ENCODE results near the gene CHRDL2. TPM values are rescaled to one million over a fixed set of nuclear protein-coding genes. Genes with fewer than 3 reads are reported as not detected.
"Not testable (repeated sequence)": the region's sequence is repeated elsewhere in the genome, so short reads cannot be mapped to it uniquely, and the experiment has no call there.

The CHRDL2 gene
- total RNA-seq, 1 experiment from 2014 or later = not detected

DNA sequence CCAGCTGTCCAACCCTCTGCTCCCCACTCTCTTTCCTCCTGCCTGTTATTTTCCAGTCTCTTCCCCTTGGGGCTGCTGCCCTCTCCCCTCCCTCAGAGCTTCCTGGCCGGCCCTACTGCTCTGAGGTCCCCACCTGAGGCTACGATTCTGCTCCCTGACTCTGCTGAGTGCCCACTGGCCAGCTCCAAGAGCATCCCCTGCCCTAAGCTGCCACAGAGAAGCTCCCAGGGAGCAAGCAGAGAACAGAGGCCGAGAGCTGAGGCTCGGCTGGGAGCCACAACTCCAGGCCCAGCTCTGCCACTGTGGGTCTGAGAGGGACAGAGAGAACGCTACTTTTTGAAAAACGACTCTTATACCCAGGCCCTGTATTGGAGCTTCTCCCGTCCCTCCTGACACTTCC, 61.1 kb downstream of the CHRDL2 start:
- no peak for DNase-seq (ENCODE audit: low read depth)

DNA sequence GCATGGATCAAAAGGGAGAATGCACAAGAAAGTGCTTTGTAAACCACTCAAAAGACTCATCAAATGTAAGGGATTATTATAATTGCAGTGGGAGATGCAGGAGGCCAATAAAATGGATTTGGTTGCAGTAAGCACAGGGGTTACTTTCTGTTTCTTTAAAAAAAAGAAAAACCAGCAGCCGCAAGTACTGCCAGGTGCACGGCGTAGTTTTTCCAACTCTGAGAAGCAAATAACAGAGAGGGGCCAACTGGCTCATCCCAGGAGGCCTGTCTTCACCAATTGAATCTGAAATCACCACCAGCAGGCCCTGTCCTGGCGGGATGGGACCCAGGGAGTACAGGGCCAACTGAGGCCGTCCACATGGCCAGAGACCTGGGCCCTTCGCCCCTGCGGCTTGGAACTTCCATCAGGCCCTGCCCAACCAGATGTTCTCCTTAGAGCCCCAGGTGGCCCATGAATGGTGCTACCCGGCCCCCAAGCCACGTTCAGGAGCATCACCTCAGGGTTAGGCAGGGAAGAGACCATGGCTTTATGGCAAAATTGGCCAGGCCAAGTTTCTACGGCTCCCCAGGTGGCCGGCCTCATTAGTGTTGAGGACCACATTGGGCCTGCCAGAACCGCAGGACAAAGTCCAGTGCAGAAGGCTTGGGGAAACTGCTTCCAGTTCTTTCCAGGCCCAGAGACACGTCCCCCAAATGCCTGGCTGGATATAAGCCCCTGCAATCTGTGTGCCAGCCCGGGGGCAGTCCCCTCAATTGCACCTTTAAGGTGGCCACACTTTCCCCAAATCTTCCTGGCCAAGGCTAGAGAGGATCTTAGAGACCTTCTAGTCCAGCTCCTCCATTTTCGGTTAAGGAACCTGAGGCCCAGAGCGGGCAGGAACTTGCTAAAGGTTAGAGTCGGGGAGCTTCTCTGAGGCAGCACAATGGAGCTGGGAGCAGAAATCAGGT, 61.7 kb downstream of the CHRDL2 start:
- no peak for DNase-seq (ENCODE audit: low read depth)

DNA sequence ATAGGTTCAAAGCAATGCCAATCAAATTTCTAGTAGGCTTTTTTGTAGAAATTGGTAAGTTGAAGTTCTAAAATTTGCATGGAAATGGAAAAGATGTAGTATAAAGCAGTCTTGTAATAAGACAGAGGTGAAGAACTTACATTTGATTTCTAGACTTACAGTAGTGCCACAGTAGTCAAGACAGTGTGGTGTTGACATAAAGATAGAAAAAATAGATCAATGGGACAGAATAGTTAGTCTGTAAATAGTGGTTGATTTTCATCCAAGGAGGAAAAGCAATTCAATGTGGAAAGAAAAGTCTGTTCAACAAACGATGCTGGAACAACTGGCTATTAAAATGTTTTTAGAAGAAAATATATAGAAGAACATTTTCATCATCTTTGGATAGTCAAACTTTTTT, 67.9 kb downstream of the CHRDL2 start:
- DNase-seq (ENCODE audit: low read depth) = no peak

DNA sequence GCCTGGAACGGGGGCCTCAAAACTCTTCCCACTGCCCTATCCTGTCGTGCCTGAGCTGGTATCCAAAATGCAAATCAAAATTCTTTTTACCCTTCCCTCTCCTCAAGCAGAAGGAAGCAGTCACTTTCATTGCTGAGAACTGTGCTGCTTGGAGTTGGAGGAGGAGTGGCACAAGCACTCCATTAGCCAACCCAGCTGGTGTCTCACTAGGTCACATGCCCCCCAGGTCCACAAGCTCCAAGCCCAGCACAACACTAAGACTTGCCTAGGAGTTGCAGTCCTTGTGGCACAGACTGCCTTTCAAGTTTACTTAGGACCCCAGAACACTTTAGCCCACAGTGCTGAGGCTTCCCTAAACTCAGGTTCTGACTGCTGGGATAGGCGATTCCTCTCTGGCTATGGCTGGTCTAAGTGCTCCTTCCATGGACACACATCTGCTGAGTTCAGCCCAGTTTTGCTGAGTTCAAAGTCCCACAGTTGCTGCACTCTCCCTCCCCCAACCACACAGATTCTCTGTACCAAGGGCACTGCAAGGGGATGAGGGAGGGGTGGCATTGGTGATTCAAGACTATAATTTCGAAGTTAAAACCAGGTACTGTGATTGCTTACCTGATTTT, 68.6 kb downstream of the CHRDL2 start:
- DNase-seq (ENCODE audit: low read depth) = no peak

DNA sequence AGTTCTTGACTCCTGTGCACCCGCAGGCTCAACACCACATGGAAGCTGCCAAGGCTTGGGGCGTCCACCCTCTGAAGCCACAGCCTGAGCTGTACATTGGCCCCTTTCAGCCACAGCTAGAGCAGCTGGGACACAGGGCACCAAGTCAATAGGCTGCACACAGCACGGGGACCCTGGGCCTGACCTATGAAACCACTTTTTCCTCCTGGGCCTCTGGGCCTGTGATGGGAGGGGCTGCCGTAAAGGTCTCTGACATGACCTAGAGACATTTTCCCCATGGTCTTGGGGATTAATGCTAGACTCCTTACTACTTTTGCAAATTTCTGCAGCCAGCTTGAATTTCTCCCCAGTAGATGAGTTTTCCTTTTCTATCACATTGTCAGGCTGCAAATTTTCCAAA, 72.1 kb downstream of the CHRDL2 start:
- DNase-seq (ENCODE audit: low read depth) = not testable (repeated sequence)

DNA sequence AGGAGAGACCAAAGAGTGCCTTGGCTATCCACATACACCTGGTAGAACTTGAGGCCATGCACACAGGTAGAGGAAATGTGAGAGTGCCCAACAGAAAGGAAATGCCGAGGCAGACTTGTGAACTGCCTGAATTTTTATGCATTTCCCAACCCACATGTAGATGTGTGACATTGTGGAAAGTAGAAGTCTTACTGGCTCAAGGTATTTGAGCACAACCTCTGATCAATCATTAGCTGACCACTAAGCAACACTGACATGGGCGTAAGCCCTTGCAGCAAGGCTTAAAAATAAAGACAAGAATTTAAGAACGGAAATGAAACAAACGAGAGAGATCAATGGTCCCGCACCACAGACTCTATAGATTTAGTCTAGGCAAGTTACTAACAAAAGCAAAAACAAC, 76.2 kb downstream of the CHRDL2 start:
- no peak for DNase-seq (ENCODE audit: low read depth)

DNA sequence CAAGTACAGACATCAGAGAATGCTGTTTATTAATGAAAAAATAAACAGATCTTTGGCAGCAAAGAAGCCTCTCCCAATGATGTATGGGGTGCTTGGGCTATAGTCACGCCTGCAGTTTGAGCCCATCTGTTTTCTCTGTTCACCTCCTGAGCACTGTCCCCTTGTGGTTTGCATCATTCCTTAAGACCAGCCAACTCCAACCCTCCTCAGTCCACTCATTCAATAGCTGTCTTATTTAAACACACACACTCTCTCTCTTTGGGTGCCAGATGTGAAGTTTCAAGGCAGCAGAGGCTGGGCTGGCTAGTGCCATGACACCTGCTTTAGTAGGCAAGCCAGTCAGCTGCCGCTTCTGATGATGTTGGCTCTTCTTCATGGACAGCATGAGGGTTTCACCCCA, 80.7 kb downstream of the CHRDL2 start:
- no peak for DNase-seq (ENCODE audit: low read depth)

DNA sequence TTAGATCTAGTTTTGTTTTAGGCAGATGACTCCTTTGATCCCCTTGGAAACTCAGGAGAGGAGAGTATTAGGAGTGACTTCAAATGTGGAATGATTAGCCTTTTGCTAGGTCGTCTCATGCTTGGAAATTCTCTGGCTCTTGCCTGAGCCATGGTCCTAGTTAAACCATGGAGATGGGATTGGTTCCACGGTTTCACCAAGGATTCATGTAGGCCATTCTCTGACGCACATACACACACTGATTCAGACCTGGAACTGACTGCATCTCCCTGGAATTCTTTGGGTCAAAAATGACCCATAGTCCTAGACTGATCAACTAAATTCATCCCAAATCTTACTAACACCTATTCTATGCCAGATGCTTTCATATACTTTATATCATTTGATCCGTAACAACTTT, 82.3 kb downstream of the CHRDL2 start:
- no peak for DNase-seq (ENCODE audit: low read depth)

DNA sequence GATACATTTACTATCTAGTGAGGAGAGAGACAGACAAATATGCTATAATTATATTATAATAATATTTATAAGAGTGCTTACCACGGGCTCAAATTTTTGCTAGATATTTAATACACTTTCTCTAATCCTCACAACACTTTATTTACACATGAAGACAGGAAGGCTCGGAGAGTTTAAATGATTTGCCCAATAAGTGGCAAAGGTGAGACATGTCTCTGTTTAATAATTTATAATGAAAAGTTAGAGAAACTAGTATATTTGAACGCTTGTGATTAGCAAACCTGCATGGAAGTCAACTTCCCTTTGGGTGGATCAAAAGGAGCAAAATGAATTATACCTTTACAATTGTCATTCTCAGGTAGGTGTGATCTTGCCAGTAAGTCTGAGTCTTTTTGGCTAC, 83.4 kb downstream of the CHRDL2 start:
- DNase-seq (ENCODE audit: low read depth) = no peak

DNA sequence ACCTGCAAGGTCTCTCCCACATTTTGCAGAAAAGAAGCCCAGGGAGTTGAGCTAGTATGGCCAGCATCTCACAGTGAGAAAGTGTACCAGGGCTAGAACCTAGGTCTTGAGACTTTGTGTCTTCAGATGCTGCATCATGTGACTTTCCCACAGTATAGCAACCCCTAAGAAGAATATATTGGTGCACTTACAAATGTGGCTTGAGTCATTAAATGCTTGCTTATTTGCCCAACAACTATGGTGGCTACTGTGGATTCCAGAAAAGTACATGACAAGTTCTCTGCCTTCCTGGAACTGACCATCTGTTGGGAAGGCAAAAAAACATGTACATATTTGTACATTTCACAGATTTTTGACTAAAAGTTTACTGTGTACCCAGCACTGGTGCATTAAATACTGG, 83.8 kb downstream of the CHRDL2 start:
- DNase-seq (ENCODE audit: low read depth) = no peak

DNA sequence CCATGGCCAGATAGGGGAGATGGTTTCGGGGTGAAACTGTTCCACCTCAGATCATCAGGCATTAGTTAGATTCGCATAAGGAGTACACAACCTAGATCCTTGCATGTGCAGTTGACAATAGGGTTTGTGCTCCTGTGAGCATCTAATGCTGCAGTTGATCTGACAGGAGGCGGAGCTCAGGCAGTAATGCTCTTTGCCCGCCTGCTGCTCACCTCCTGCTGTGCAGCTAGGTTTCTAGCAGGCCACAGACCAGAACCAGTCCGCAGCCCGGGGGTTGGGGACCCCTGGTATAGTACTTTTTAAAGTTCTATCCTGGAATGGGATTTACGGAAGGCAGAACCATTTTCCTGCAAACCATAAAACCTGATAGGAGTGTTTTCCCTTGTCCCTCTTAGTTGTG, 84.3 kb downstream of the CHRDL2 start:
- DNase-seq (ENCODE audit: low read depth) = no peak

Other genes with a start within 250 kb of the CHRDL2 start
- 5.3 and 8.9 TPM in 2 replicates for gene LIPT2, start 237.7 kb downstream of the CHRDL2 start, total RNA-seq (2014; rRNA removed; shearing (Covaris generic))
- gene POLD3, start 138.8 kb downstream of the CHRDL2 start, total RNA-seq (2014; rRNA removed; shearing (Covaris generic)) = 26.9 and 37.4 TPM in 2 replicates
- gene RNF169, start 17.4 kb upstream of the CHRDL2 start, total RNA-seq (2014; rRNA removed; shearing (Covaris generic)) = 12.9 and 16.9 TPM in 2 replicates
- gene XRRA1, start 217.7 kb upstream of the CHRDL2 start, total RNA-seq (2014; rRNA removed; shearing (Covaris generic)) = 9.1 and 10.0 TPM in 2 replicates
- gene SPCS2, start 217.8 kb upstream of the CHRDL2 start, total RNA-seq (2014; rRNA removed; shearing (Covaris generic)) = 43.7 and 60.6 TPM in 2 replicates

Data from M059J (cell line).